HepG2 (cell line): Measurements from ENCODE around the gene UBE2O. TPM values are rescaled to one million over a fixed set of nuclear protein-coding genes. Genes with fewer than 3 reads are reported as not detected.

ENCODE experiments used
- ADNP ChIP-seq: sonication (generic); formaldehyde crosslinking; IDR thresholded peaks from 2 replicates; pipeline ENCODE4 v1.4.0; 2020; ENCODE audit warnings: missing genetic modification reagents
- ATM ChIP-seq: fragments of 450-650 bp; IDR thresholded peaks from 2 replicates; pipeline ENCODE4 v1.7.1; 2017; ENCODE audit warnings: mild to moderate bottlenecking, borderline replicate concordance
- BCLAF1 ChIP-seq: fragments of 450-650 bp; IDR thresholded peaks from 2 replicates; pipeline ENCODE4 v1.6.1; 2017; ENCODE audit warnings: mild to moderate bottlenecking
- EHMT2 ChIP-seq: fragments of 200-600 bp; sonication (generic); IDR thresholded peaks from 2 replicates; pipeline ENCODE4 v1.7.0; 2017; ENCODE audit warnings: antibody characterized with exemption, low read depth, low read length, borderline replicate concordance
- ETS1 ChIP-seq: sonication (generic); formaldehyde crosslinking; IDR thresholded peaks from 2 replicates; pipeline ENCODE4 v1.4.0; 2020; ENCODE audit warnings: missing genetic modification reagents
- FOSL1 ChIP-seq: sonication (generic); formaldehyde crosslinking; IDR thresholded peaks from 2 replicates; pipeline ENCODE4 v1.9.0; 2021; ENCODE audit warnings: missing genetic modification reagents, borderline replicate concordance
- HES4 ChIP-seq: sonication (generic); formaldehyde crosslinking; IDR thresholded peaks from 2 replicates; pipeline ENCODE4 v1.9.0; 2021; ENCODE audit warnings: mild to moderate bottlenecking, missing genetic modification reagents, borderline replicate concordance
- HNF1A ChIP-seq, 2 experiments: sonication (generic) in 1 of 2; formaldehyde crosslinking in 1 of 2; IDR thresholded peaks; 2 replicates each; pipeline versions ENCODE4 v1.4.0 to v1.6.1; 2016 to 2020; ENCODE audit warnings: borderline replicate concordance in 1 of 2, low read depth in 1 of 2, mild to moderate bottlenecking in 1 of 2, missing genetic modification reagents in 1 of 2
- KAT2B ChIP-seq: fragments of 150-350 bp; IDR thresholded peaks from 2 replicates; pipeline ENCODE4 v1.6.1; 2014; ENCODE audit warnings: low read depth, low read length, borderline replicate concordance
- MXD1 ChIP-seq: sonication (generic); formaldehyde crosslinking; IDR thresholded peaks from 2 replicates; pipeline ENCODE4 v1.4.0; 2020; ENCODE audit warnings: mild to moderate bottlenecking, missing genetic modification reagents
- POLR2AphosphoS5 ChIP-seq: IDR thresholded peaks from 2 replicates; pipeline ENCODE4 v1.6.1; 2012; ENCODE audit warnings: low read depth, low read length
- RCOR2 ChIP-seq: IDR thresholded peaks from 2 replicates; pipeline ENCODE4 v1.6.1; 2016; ENCODE audit warnings: missing biosample characterization, missing genetic modification reagents
- RXRB ChIP-seq: IDR thresholded peaks from 2 replicates; pipeline ENCODE4 v1.6.1; 2016; ENCODE audit warnings: borderline replicate concordance, missing genetic modification reagents, missing compliant biosample characterization
- TCF12 ChIP-seq, 2 experiments: fragments of 450-650 bp in 1 of 2; sonication (generic) in 1 of 2; formaldehyde crosslinking in 1 of 2; IDR thresholded peaks; 2 replicates each; pipeline versions ENCODE4 v1.6.1 to v1.8.0; 2017 to 2022; ENCODE audit warnings: antibody characterized with exemption in 1 of 2, mild to moderate bottlenecking in 1 of 2, missing genetic modification reagents in 1 of 2, moderate library complexity in 1 of 2
- TEAD2 ChIP-seq: sonication (generic); formaldehyde crosslinking; IDR thresholded peaks from 2 replicates; pipeline ENCODE4 v1.9.0; 2021; ENCODE audit warnings: missing genetic modification reagents
- TP53 ChIP-seq: sonication (generic); formaldehyde crosslinking; conservative IDR thresholded peaks from 2 replicates; pipeline ENCODE4 v1.4.0; 2020; ENCODE audit warnings: missing genetic modification reagents
- ZNF331 ChIP-seq: sonication (generic); formaldehyde crosslinking; IDR thresholded peaks from 2 replicates; pipeline ENCODE4 v1.4.0; 2020; ENCODE audit warnings: missing genetic modification reagents
- ZNF589 ChIP-seq: sonication (generic); formaldehyde crosslinking; conservative IDR thresholded peaks from 2 replicates; pipeline ENCODE4 v1.8.0; 2022; ENCODE audit warnings: mild to moderate bottlenecking, moderate library complexity, missing genetic modification reagents
- ZNF607 ChIP-seq: sonication (generic); formaldehyde crosslinking; IDR thresholded peaks from 2 replicates; pipeline ENCODE4 v1.5.1; 2020; ENCODE audit warnings: missing genetic modification reagents, mild to moderate bottlenecking, borderline replicate concordance
- ZNF724P ChIP-seq: sonication (generic); formaldehyde crosslinking; IDR thresholded peaks from 2 replicates; pipeline ENCODE4 v1.8.0; 2022; ENCODE audit warnings: missing genetic modification reagents, borderline replicate concordance
- ZNF83 ChIP-seq: sonication (generic); formaldehyde crosslinking; IDR thresholded peaks from 2 replicates; pipeline ENCODE4 v1.4.0; 2020; ENCODE audit warnings: missing genetic modification reagents, mild to moderate bottlenecking, borderline replicate concordance
- ZSCAN21 ChIP-seq: sonication (generic); formaldehyde crosslinking; IDR thresholded peaks from 2 replicates; pipeline ENCODE4 v1.8.0; 2022; ENCODE audit warnings: mild to moderate bottlenecking, missing genetic modification reagents, moderate library complexity, borderline replicate concordance
- ZSCAN25 ChIP-seq: sonication (generic); formaldehyde crosslinking; IDR thresholded peaks from 2 replicates; pipeline ENCODE4 v1.8.0; 2022; ENCODE audit warnings: mild to moderate bottlenecking, missing genetic modification reagents
- polyA plus RNA-seq, 8 experiments: library from polyadenylated mRNA; depleted of rRNA in 3 of 8; stranded (reverse) in 7 of 8; unstranded in 1 of 8; fragments of >200 nt; fragmentation: Illumina TruSeq in 4 of 8; extraction: Trizol in 4 of 8; gene quantifications; 2 replicates each; pipeline versions ENCODE4 v1.2.1 to v1.2.3, GENCODE V29; 2011 to 2016; ENCODE audit warnings: low read depth in 4 of 8, missing spikeins in 1 of 8, mixed read lengths in 1 of 8; ENCODE audit not compliant: insufficient read depth in 1 of 8
- total RNA-seq, 5 experiments: library from RNA; depleted of rRNA; stranded (reverse); fragments of >200 nt; fragmentation: Illumina TruSeq; extraction: Trizol; gene quantifications; 2 replicates each; pipeline ENCODE4 v1.2.3, GENCODE V29; 2016; ENCODE audit warnings: low read depth in 1 of 5

UBE2O gene
- total and polyA plus RNA-seq, 2 of the 13 experiments (the other 11 are each of a cell fraction or from before 2014, with no cell fraction given), result 21.5 to 23.5 TPM

- TF ChIP-seq BCLAF1 (no peak), EHMT2 (no peak), RXRB (CRISPR knock-in tag) (no peak), ADNP (CRISPR knock-in tag) (no peak), TCF12 (IDR thresholded peaks at IDR 0.05) (no peak), TCF12 (CRISPR knock-in tag; IDR thresholded peaks at IDR 0.05) (no peak), ZNF331 (no peak), ZNF724P (CRISPR knock-in tag) (no peak), ZNF589 (0 out of 2 replicates have a peak, but pooled peaks have one; percentile 4), RCOR2 (CRISPR knock-in tag) (no peak), TEAD2 (no peak), ZSCAN25 (CRISPR knock-in tag) (no peak), HNF1A (IDR thresholded peaks at IDR 0.05; ENCODE audit: low read depth) (no peak), HNF1A (CRISPR knock-in tag; IDR thresholded peaks at IDR 0.05; ENCODE audit: borderline replicate concordance) (peak; percentile 19; the same call in 1 of the 2 replicates), FOSL1 (CRISPR knock-in tag) (no peak), POLR2AphosphoS5 (no peak), ZNF83 (CRISPR knock-in tag) (no peak), TP53 (no peak), MXD1 (CRISPR knock-in tag) (no peak), ZNF607 (CRISPR knock-in tag) (no peak), ZSCAN21 (no peak), ETS1 (CRISPR knock-in tag) (no peak), KAT2B (no peak), HES4 (CRISPR knock-in tag) (0 out of 2 replicates have a peak, but pooled peaks have one; percentile 37), ATM (no peak)
Observed at GRCh38 chr17:76497699-76497978, 44.7 kb upstream of the UBE2O start (continued).
